Erythroblast (primary cell): ENCODE measurements around the gene CDH13.

Source experiments
- DNase-seq, 2 experiments: peaks; one replicate each; lab custom pipeline; 2025; lab: John Stamatoyannopoulos, UW
- GATA1 ChIP-seq: IDR thresholded peaks from 2 replicates; pipeline ENCODE4 v1.6.1; 2011; ENCODE audit warnings: low read depth, mild to moderate bottlenecking, control low read depth, low read length, moderate library complexity
- POLR2A ChIP-seq: IDR thresholded peaks from 2 replicates; pipeline ENCODE4 v1.6.1; 2011; ENCODE audit warnings: mild to moderate bottlenecking, low read length

CDH13 gene

GRCh38 chr16:82668094-82668493, 41.3 kb downstream of the CDH13 start:
- TF ChIP-seq GATA1 (no peak), POLR2A (no peak)
- no peak for DNase-seq

GRCh38 chr16:82671741-82672140, 45.0 kb downstream of the CDH13 start:
- no peak for TF ChIP-seq GATA1
- TF ChIP-seq POLR2A, result no peak
- DNase-seq, result no peak

- no peak for DNase-seq
These were observed 45.9 kb downstream of the CDH13 start for GRCh38 chr16:82672676-82673075.

GRCh38 chr16:82675300-82675699, 48.5 kb downstream of the CDH13 start:
- DNase-seq, result no peak

More at GRCh38 chr16:82672676-82673075, 45.9 kb downstream of the CDH13 start:
- no peak for TF ChIP-seq POLR2A
- TF ChIP-seq GATA1, result no peak

GRCh38 chr16:82681592-82681991, 54.8 kb downstream of the CDH13 start:
- no peak for DNase-seq
- TF ChIP-seq POLR2A (no peak), GATA1 (no peak)

More at GRCh38 chr16:82675300-82675699, 48.5 kb downstream of the CDH13 start:
- TF ChIP-seq GATA1 (no peak), POLR2A (no peak)

- no peak for DNase-seq
- TF ChIP-seq GATA1, result no peak
These were observed 56.0 kb downstream of the CDH13 start for GRCh38 chr16:82682767-82683166.

- no peak for DNase-seq
- no peak for TF ChIP-seq GATA1
- TF ChIP-seq POLR2A, result no peak
These were observed 57.5 kb downstream of the CDH13 start for GRCh38 chr16:82684256-82684655.

GRCh38 chr16:82685526-82685925, 58.8 kb downstream of the CDH13 start:
- TF ChIP-seq GATA1 (no peak), POLR2A (no peak)
- no peak for DNase-seq

GRCh38 chr16:82694239-82694874, 67.6 kb downstream of the CDH13 start:
- no peak for TF ChIP-seq GATA1
- TF ChIP-seq POLR2A, result no peak
- no peak for DNase-seq

- DNase-seq, result no peak
- no peak for TF ChIP-seq GATA1
- TF ChIP-seq POLR2A, result no peak
These were observed 69.0 kb downstream of the CDH13 start for GRCh38 chr16:82695806-82696205.

- no peak for DNase-seq
- TF ChIP-seq POLR2A (no peak), GATA1 (no peak)
These were observed 72.5 kb downstream of the CDH13 start for GRCh38 chr16:82699260-82699659.

- TF ChIP-seq GATA1, result no peak
- TF ChIP-seq POLR2A, result no peak
- DNase-seq, result no peak
These were observed 73.1 kb downstream of the CDH13 start for GRCh38 chr16:82699711-82700495.

GRCh38 chr16:82700541-82701235, 73.9 kb downstream of the CDH13 start:
- TF ChIP-seq POLR2A (no peak), GATA1 (no peak)

GRCh38 chr16:82701442-82701955, 74.7 kb downstream of the CDH13 start:
- no peak for TF ChIP-seq POLR2A
- TF ChIP-seq GATA1, result no peak
- no peak for DNase-seq

More at GRCh38 chr16:82700541-82701235, 73.9 kb downstream of the CDH13 start:
- no peak for DNase-seq

GRCh38 chr16:82703161-82703560, 76.4 kb downstream of the CDH13 start:
- DNase-seq, result no peak
- no peak for TF ChIP-seq GATA1
- TF ChIP-seq POLR2A, result no peak
